ENCODE measurements around the gene ATG7. TPM values are rescaled to one million over a fixed set of nuclear protein-coding genes. Genes with fewer than 3 reads are reported as not detected.

Gene ATG7
- total RNA-seq, 1 donor from 2014 or later = 51.7 TPM

DNA sequence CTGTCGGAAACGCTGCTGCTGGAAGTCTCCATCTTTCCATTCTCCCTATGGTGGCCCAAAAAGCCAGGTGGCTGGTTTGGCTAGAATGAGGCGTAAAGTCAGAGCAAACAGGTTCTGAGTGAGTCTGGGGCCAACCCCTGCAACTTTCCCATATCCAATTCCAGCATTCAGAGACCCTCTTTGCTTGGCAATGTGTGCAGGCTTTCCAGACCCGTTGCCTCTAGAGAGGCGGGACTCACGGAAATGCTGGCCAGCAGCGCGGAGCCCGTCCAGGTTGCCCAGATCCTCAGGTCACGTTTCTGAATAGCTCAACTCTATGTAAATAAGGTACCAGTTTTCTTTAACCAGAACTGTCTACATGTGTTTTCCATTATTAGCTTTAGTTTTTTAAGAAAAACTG, 303.5 kb downstream of the ATG7 start:
- H3K4me1 Mint-ChIP-seq = peaks cover 19% of the 10 kb centered on the region
- TF ChIP-seq, protein P1, sequence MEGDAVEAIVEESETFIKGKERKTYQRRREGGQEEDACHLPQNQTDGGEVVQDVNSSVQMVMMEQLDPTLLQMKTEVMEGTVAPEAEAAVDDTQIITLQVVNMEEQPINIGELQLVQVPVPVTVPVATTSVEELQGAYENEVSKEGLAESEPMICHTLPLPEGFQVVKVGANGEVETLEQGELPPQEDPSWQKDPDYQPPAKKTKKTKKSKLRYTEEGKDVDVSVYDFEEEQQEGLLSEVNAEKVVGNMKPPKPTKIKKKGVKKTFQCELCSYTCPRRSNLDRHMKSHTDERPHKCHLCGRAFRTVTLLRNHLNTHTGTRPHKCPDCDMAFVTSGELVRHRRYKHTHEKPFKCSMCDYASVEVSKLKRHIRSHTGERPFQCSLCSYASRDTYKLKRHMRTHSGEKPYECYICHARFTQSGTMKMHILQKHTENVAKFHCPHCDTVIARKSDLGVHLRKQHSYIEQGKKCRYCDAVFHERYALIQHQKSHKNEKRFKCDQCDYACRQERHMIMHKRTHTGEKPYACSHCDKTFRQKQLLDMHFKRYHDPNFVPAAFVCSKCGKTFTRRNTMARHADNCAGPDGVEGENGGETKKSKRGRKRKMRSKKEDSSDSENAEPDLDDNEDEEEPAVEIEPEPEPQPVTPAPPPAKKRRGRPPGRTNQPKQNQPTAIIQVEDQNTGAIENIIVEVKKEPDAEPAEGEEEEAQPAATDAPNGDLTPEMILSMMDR (IDR thresholded peaks at IDR 0.05) = no peak
- H3K27ac Mint-ChIP-seq = no peak overlapping the region
- H3K27me3 Mint-ChIP-seq = no peaks in the 10 kb centered on the region
- no peaks in the 10 kb centered on the region for H3K9me3 Mint-ChIP-seq
- POLR2A ChIA-PET = no interaction called here
- peaks cover 37% of the 10 kb centered on the region for H3K36me3 Mint-ChIP-seq (ENCODE audit: low read depth)
- H3K4me3 Mint-ChIP-seq = no peak overlapping the region
- DNase-seq (no peak), ATAC-seq (ENCODE audit: low read depth) (no peak)
- intact Hi-C loops (cut with micrococcal nuclease) = no loop called here
- CTCF ChIA-PET = no interaction called here

DNA sequence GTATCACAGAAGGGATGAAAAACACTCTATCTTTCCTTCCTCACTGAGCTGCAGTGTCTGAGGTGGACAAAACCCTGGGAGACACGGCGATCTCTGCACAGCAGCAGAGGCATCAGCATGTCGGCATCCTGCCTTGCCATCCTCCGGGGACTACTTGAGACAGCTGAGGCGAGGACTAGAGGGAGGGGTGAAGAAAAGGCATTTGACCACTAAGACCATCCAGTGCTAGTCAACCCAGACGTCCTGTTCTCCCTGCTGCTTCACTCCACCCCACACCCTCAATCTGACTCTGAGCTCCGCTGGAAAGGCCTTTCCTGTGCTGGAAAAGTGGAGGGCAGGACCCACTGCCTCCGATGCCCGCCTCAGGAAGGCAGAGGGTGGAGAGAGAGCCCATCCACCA, 304.3 kb downstream of the ATG7 start:
- no peaks in the 10 kb centered on the region for H3K27me3 Mint-ChIP-seq
- intact Hi-C loops (cut with micrococcal nuclease) = no loop called here
- H3K36me3 Mint-ChIP-seq (ENCODE audit: low read depth) = peaks cover 35% of the 10 kb centered on the region
- ATAC-seq (ENCODE audit: low read depth) = no peak
- H3K4me1 Mint-ChIP-seq = peaks cover 19% of the 10 kb centered on the region
- no peak overlapping the region for H3K27ac Mint-ChIP-seq
- H3K9me3 Mint-ChIP-seq = no peaks in the 10 kb centered on the region
- TF ChIP-seq, protein P1 (IDR thresholded peaks at IDR 0.05) = no peak
- POLR2A ChIA-PET = no interaction called here
- no peak for DNase-seq
- CTCF ChIA-PET = no interaction called here
- H3K4me3 Mint-ChIP-seq = no peak overlapping the region

DNA sequence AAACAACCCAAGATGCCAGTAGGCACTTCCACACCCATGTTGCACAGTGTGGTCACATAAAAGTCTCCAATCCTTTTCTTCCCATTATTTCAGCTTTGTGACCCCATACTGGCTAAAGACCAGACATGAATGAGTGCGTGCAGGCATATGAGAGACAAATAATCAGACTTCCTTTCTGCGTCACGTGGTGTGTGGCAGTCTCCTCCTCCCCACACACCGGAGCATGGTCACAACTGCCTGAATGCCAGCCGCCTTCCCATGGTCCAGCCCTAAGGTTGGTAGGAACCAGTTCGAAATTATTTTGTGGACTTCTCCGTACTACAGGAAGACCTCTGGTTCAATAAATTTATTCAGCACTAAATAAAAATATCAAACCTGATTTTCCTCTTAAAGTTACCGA, 306.0 kb downstream of the ATG7 start:
- Mint-ChIP-seq H3K9me3 (no peaks in the 10 kb centered on the region), H3K36me3 (ENCODE audit: low read depth) (peaks cover 31% of the 10 kb centered on the region), H3K4me1 (peaks cover 33% of the 10 kb centered on the region), H3K27ac (no peak overlapping the region), H3K4me3 (no peak overlapping the region), H3K27me3 (no peaks in the 10 kb centered on the region)
- ATAC-seq (ENCODE audit: low read depth) (no peak), DNase-seq (no peak)
- intact Hi-C loops (cut with micrococcal nuclease) = no loop called here
- ChIA-PET CTCF (no interaction called here), POLR2A (no interaction called here)
- TF ChIP-seq, protein P1 (IDR thresholded peaks at IDR 0.05) = no peak

DNA sequence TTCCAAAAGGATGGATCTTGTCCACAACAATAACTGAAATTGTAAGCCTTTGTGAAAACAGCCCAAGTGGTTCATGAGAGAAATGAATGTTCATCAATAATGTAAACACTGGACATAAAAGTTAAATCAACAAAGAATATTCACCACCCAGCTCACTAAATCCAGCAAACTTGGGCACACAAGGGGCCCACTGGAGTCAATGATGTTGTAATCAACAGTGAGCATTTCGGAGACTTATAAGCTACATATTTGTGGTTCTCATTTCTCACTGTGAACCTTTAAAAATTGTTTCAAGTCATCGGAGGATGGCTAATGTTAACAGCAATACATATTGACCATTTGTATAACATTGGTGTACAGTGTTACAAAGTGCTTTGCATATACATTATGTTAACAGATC, 308.4 kb downstream of the ATG7 start:
- ChIA-PET CTCF (no interaction called here), POLR2A (no interaction called here)
- H3K27me3 Mint-ChIP-seq = no peaks in the 10 kb centered on the region
- peaks cover 11% of the 10 kb centered on the region for H3K36me3 Mint-ChIP-seq (ENCODE audit: low read depth)
- DNase-seq (no peak), ATAC-seq (ENCODE audit: low read depth) (no peak)
- no peak overlapping the region for H3K27ac Mint-ChIP-seq
- H3K4me1 Mint-ChIP-seq = peaks cover 44% of the 10 kb centered on the region
- no peak overlapping the region for H3K4me3 Mint-ChIP-seq
- intact Hi-C loops (cut with micrococcal nuclease) = no loop called here
- no peaks in the 10 kb centered on the region for H3K9me3 Mint-ChIP-seq
- TF ChIP-seq, protein P1 (IDR thresholded peaks at IDR 0.05) = no peak

DNA sequence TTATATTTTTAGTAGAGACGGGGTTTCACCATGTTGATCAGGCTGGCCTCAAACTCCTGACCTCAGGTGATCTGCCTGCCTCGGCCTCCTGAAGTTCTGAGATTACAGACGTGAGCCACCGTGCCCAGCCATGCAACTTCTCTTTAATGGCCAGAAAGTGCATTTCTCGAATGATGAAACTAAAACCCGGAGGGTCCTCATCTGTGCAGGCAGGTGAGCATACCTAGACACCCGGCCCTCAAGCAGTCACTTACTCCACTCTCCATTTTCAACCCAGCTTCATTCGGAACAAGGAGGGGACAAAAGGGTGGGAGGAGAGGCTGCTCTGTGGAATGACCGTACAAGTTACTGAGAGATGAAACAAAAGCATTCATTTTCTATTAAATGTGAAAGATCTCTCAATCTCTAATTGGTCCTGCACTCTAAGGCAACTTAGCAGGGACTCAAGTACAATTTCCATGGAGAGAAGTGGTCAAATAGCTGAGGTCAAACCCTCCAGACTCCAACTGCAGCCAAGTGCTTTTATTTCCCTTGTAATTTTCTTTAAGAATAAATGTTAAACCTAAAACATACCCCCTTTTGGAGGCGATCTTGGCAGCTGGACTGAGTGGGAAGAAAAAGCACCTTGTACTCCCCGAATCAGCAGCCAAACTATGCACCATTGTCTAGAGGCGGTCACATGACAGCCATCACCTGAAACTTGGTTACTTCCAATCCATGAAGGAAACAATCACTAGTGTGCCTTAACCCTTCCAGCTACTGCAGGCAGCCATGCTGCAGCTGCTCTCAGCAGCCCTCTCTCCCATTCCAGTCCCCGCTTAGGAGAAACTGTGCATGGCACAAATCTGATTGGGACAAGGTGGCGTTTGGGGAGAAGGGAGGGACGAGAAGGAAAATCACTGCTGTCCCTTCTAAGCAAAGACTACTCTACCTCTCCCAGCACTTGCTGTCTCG, 309.3 kb downstream of the ATG7 start:
- H3K27me3 Mint-ChIP-seq = no peaks in the 10 kb centered on the region
- H3K9me3 Mint-ChIP-seq = no peaks in the 10 kb centered on the region
- CTCF ChIA-PET = no interaction called here
- DNase-seq = no peak
- intact Hi-C loops (cut with micrococcal nuclease) = no loop called here
- TF ChIP-seq, protein P1 (IDR thresholded peaks at IDR 0.05) = no peak
- no peak overlapping the region for H3K4me3 Mint-ChIP-seq
- POLR2A ChIA-PET = no interaction called here
- H3K27ac Mint-ChIP-seq = no peak overlapping the region
- peaks cover 38% of the 10 kb centered on the region for H3K4me1 Mint-ChIP-seq
- H3K36me3 Mint-ChIP-seq (ENCODE audit: low read depth) = peaks cover 10% of the 10 kb centered on the region
- ATAC-seq (ENCODE audit: low read depth) = no peak

Measured in activated B cell treated with CpG ODN at 0.5 μM for 24 hours (primary cell).